ENCODE data around the gene MICAL3. TPM values are rescaled to one million over a fixed set of nuclear protein-coding genes. Genes with fewer than 3 reads are reported as not detected.
"Not testable (repeated sequence)": the region's sequence is repeated elsewhere in the genome, so short reads cannot be mapped to it uniquely, and the experiment has no call there.

Gene MICAL3
- total and polyA plus RNA-seq, 9 of the 15 experiments (the other 6 are each of a cell fraction or from before 2014, with no cell fraction given) = 0.53 to 32.1 (median 12.3) TPM

GRCh38 chr22:18001894-18002315 is 22.5 kb downstream of the MICAL3 start:
- BruUV-seq (replicated peaks); H3K27me3 ChIP-seq (ENCODE audit: control insufficient read depth in 2 of 2, insufficient read depth in 2 of 2, low read length in 2 of 2); in situ Hi-C loops (cut with MboI); DNase-seq (ENCODE audit: extremely low read depth in 1 of 4, low spot score in 3 of 4); H3K36me3 ChIP-seq (ENCODE audit: control insufficient read depth, insufficient read depth, low read length); ATAC-seq; FAIRE-seq; H3K9me1 ChIP-seq (ENCODE audit: control insufficient read depth, insufficient read depth, low read length); H3K9me3 ChIP-seq (replicated peaks; ENCODE audit: control insufficient read depth, insufficient read depth, low read depth, low read length); CTCF ChIA-PET (ENCODE audit: low intra/inter-chr PET ratio); TF ChIP-seq ATF3 (IDR thresholded peaks at IDR 0.05); MYC (IDR thresholded peaks at IDR 0.05; ENCODE audit: low read depth, low read length): not testable (repeated sequence)
- peaks cover 27% of the 10 kb centered on the region for H3K79me2 ChIP-seq (ENCODE audit: control insufficient read depth, insufficient read depth, low read length)
- peak overlapping the region in 1 of 2 experiments; percentile 98; a peak in 2 of 4 replicates for H3K9ac ChIP-seq (ENCODE audit: insufficient read depth in 1 of 2, low read depth in 2 of 2, low read length in 2 of 2)
- peak overlapping the region; percentile 99 for H3K4me2 ChIP-seq (ENCODE audit: insufficient read depth, low read length)
- POLR2A ChIA-PET = interaction anchor here (3.3 kb wide), 1 partner anchor 11 kb away, joined by 12 read pairs; no protein-coding TSS in a partner anchor
- 37% methylated on average over 15 of the region's 15 CpGs for WGBS (ENCODE audit: insufficient coverage, low coverage, missing lambda C conversion rate)
- peaks cover 12 to 24% of the 10 kb centered on the region in 2 experiments; a peak in 4 of 5 replicates for H3K4me1 ChIP-seq (replicated peaks in 1 of 2; ENCODE audit: control insufficient read depth in 2 of 2, insufficient read depth in 2 of 2, low read length in 2 of 2)
- H3K4me3 ChIP-seq = peak overlapping the region; percentile 95
- peaks cover 18% of the 10 kb centered on the region; the same call in 1 of the 2 replicates for H4K20me1 ChIP-seq (replicated peaks; ENCODE audit: control insufficient read depth, insufficient read depth, low read length)
- H2AFZ ChIP-seq (ENCODE audit: low read depth, low read length) = peak overlapping the region; percentile 100
- intact Hi-C loops (cut with micrococcal nuclease) = loop anchor here (2.0 kb wide), 2 partner anchors 75 to 81 kb away; partner anchors contain the start of gene PEX26
- H3K27ac ChIP-seq (ENCODE audit: extremely low read depth, low read depth, low read length) = peak overlapping the region; percentile 100; the same call in 2 of the 3 replicates
- peak; percentile 85 for TF ChIP-seq ADNP (tag; IDR thresholded peaks at IDR 0.05)
- TF ChIP-seq CEBPG (CRISPR knock-in tag; IDR thresholded peaks at IDR 0.05) = peak; percentile 65; the same call in 1 of the 2 replicates
- peak; percentile 84 to 85 for TF ChIP-seq CEBPG (tag; conservative IDR thresholded peaks at IDR 0.05 in 1 of 2, IDR thresholded peaks at IDR 0.05 in 1 of 2)
- peak; percentile 57 for TF ChIP-seq RBM25 (IDR thresholded peaks at IDR 0.05; ENCODE audit: low read depth, low read length, severe bottlenecking)
- peak in 1 of 2 experiments; percentile 28; a peak in 2 of 4 replicates for TF ChIP-seq KDM1A (IDR thresholded peaks at IDR 0.05)
- peak; percentile 49; the same call in 1 of the 2 replicates for TF ChIP-seq SMARCA5 (IDR thresholded peaks at IDR 0.05)
- peak; percentile 19; the same call in 1 of the 2 replicates for TF ChIP-seq DMBX1 (CRISPR knock-in tag; IDR thresholded peaks at IDR 0.05; ENCODE audit: borderline replicate concordance)
- TF ChIP-seq ETV5 (CRISPR knock-in tag; IDR thresholded peaks at IDR 0.05; ENCODE audit: low read depth) = 0 out of 2 replicates have a peak, but pooled peaks have one; percentile 2
- peak; percentile 52 for TF ChIP-seq ZNF121 (CRISPR knock-in tag; conservative IDR thresholded peaks at IDR 0.05)
- TF ChIP-seq BCOR (IDR thresholded peaks at IDR 0.05) = peak; percentile 93
- peak; percentile 56; the same call in 1 of the 2 replicates for TF ChIP-seq SMARCA4 (IDR thresholded peaks at IDR 0.05)
- 0 out of 2 replicates have a peak, but pooled peaks have one; percentile 29 for TF ChIP-seq ATF3 (CRISPR knock-in tag; conservative IDR thresholded peaks at IDR 0.05)
- TF ChIP-seq ARNT (IDR thresholded peaks at IDR 0.05) = peak; percentile 47 to 90; a peak in 1 of 4 replicates
- 0 out of 2 replicates have a peak, but pooled peaks have one; percentile 40 for TF ChIP-seq MYC (CRISPR knock-in tag; IDR thresholded peaks at IDR 0.05; ENCODE audit: borderline replicate concordance, low read depth)
- peak; percentile 66 for TF ChIP-seq SNIP1 (IDR thresholded peaks at IDR 0.05; ENCODE audit: low read depth)
- peak in 1 of 2 experiments; percentile 54 for TF ChIP-seq E2F6 (IDR thresholded peaks at IDR 0.05; ENCODE audit: borderline replicate concordance in 1 of 2, extremely low read depth in 1 of 2, insufficient read depth in 1 of 2, insufficient read length in 1 of 2, low read depth in 1 of 2, low read length in 1 of 2, poor library complexity in 1 of 2, severe bottlenecking in 1 of 2)
- TF ChIP-seq ZNF644 (tag; IDR thresholded peaks at IDR 0.05; ENCODE audit: low read depth) = 0 out of 2 replicates have a peak, but pooled peaks have one; percentile 11
- TF ChIP-seq IRF9 (tag; IDR thresholded peaks at IDR 0.05) = peak; percentile 52

Measured in K562 (cell line).